Measurements from ENCODE around the gene DHRSX.

- no peak for TF ChIP-seq CTCF (conservative IDR thresholded peaks at IDR 0.05 in 1 of 2, IDR thresholded peaks at IDR 0.05 in 1 of 2; ENCODE audit: low read depth in 1 of 2, low read length in 2 of 2)
- no peak for TF ChIP-seq EZH2 (IDR thresholded peaks at IDR 0.05; ENCODE audit: low read length, missing control alignments)
Observed at GRCh38 chrX:2434270-2435163, 66.3 kb downstream of the DHRSX start.
